ENCODE measurements around the gene GLE1.

DNA sequence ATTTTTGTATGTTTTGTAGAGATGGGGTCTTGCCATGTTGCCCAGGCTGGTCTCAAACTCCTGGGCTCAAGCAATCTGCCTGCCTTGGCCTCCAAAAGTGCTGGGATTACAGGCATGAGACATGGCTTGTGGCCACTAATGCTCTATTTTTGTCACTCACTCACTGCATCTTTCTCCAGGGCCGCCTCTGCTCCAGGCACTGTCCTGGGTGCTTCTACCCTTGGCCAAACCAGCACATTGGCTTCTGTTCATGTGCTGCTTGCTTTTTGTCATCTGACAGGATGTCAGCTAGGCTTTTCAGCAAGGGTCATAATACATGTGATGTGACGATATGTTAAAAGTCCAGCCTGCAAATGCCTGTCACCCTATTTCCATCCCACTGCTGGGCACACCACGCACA is 45.5 kb upstream of the GLE1 start:
- TF ChIP-seq, protein P1, sequence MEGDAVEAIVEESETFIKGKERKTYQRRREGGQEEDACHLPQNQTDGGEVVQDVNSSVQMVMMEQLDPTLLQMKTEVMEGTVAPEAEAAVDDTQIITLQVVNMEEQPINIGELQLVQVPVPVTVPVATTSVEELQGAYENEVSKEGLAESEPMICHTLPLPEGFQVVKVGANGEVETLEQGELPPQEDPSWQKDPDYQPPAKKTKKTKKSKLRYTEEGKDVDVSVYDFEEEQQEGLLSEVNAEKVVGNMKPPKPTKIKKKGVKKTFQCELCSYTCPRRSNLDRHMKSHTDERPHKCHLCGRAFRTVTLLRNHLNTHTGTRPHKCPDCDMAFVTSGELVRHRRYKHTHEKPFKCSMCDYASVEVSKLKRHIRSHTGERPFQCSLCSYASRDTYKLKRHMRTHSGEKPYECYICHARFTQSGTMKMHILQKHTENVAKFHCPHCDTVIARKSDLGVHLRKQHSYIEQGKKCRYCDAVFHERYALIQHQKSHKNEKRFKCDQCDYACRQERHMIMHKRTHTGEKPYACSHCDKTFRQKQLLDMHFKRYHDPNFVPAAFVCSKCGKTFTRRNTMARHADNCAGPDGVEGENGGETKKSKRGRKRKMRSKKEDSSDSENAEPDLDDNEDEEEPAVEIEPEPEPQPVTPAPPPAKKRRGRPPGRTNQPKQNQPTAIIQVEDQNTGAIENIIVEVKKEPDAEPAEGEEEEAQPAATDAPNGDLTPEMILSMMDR (IDR thresholded peaks at IDR 0.05), result no peak
- no peak for TF ChIP-seq ZFX (IDR thresholded peaks at IDR 0.05; ENCODE audit: borderline replicate concordance)

All from 22Rv1 (cell line).